HUES64 (cell line): Measurements from ENCODE around the gene IPMK. TPM values are rescaled to one million over a fixed set of nuclear protein-coding genes. Genes with fewer than 3 reads are reported as not detected.

Experiments used
- H3K27ac ChIP-seq: 2 replicates; pipeline ENCODE4 v1.7.0; 2013; ENCODE audit warnings: low read depth, low read length, inconsistent platforms
- H3K27me3 ChIP-seq: 2 replicates; pipeline ENCODE4 v1.6.1; 2013; ENCODE audit warnings: mild to moderate bottlenecking, low read length; ENCODE audit not compliant: insufficient read depth
- H3K36me3 ChIP-seq: 2 replicates; pipeline ENCODE4 v1.6.1; 2013; ENCODE audit warnings: mild to moderate bottlenecking, low read length; ENCODE audit not compliant: insufficient read depth
- H3K4me1 ChIP-seq: 2 replicates; pipeline ENCODE4 v1.6.1; 2013; ENCODE audit warnings: mild to moderate bottlenecking, low read length, moderate library complexity; ENCODE audit not compliant: insufficient read depth
- H3K4me3 ChIP-seq: 2 replicates; pipeline ENCODE4 v1.5.1; 2013; ENCODE audit warnings: mild to moderate bottlenecking, low read length, moderate library complexity
- H3K9ac ChIP-seq: 2 replicates; pipeline ENCODE4 v1.6.1; 2013; ENCODE audit warnings: mild to moderate bottlenecking, low read depth, low read length
- H3K9me3 ChIP-seq: 2 replicates; pipeline ENCODE4 v1.6.1; 2013; ENCODE audit warnings: low read depth, low read length; ENCODE audit not compliant: insufficient read depth
- WGBS: fragments of 150-250, 120-280 bp; methylation state at CpG from one replicate; pipeline ENCODE4 v1.1.7; 2013; ENCODE audit warnings: missing lambda C conversion rate; 5-methylcytosine and 5-hydroxymethylcytosine counted together
- polyA plus RNA-seq, 2 experiments: library from polyadenylated mRNA; stranded (reverse); fragments of 50-300 nt; gene quantifications; one replicate each; pipeline ENCODE4 v1.2.3, GENCODE V29; 2013

The IPMK gene
- 6.8 TPM for polyA plus RNA-seq (2013, experiment 1 of 2)
- 6.5 TPM for polyA plus RNA-seq (2013, experiment 2 of 2)

GRCh38 chr10:58267713-58268453 lies at the start of gene IPMK:
TSS of gene IPMK (minus strand) at chr10:58267894. CDS start at chr10:58267611, 283 bp downstream.
- H3K4me1 ChIP-seq: peaks cover 33% of the 10 kb centered on the region

GRCh38 chr10:58316874-58317273 lies 49.2 kb upstream of the IPMK start:
- Histone ChIP-seq H3K27me3 (no peaks in the 10 kb centered on the region), H3K9me3 (no peaks in the 10 kb centered on the region), H3K9ac (no peak overlapping the region), H3K4me3 (no peak overlapping the region), H3K27ac (no peak overlapping the region), H3K4me1 (no peaks in the 10 kb centered on the region), H3K36me3 (no peaks in the 10 kb centered on the region)

More at GRCh38 chr10:58267713-58268453, at the start of gene IPMK:
- Histone ChIP-seq H3K9ac (peak within 1 kb of the TSS; percentile 62), H3K4me3 (peak within 1 kb of the TSS; percentile 79), H3K36me3 (no peaks in the 10 kb centered on the region), H3K27ac (peak within 1 kb of the TSS; percentile 53; the same call in 1 of the 2 replicates), H3K27me3 (peaks cover 7% of the 10 kb centered on the region; the same call in 1 of the 2 replicates), H3K9me3 (no peaks in the 10 kb centered on the region)
- WGBS: under 1% methylated on average over 76 of the region's 76 CpGs

- Histone ChIP-seq H3K27ac (no peak overlapping the region), H3K4me3 (no peak overlapping the region), H3K9ac (no peak overlapping the region), H3K9me3 (no peaks in the 10 kb centered on the region), H3K4me1 (no peaks in the 10 kb centered on the region), H3K27me3 (no peaks in the 10 kb centered on the region), H3K36me3 (no peaks in the 10 kb centered on the region)
Observed at GRCh38 chr10:58311026-58311425, 43.3 kb upstream of the IPMK start.

GRCh38 chr10:58307676-58308075 lies 40.0 kb upstream of the IPMK start:
- no peak overlapping the region for H3K4me3 ChIP-seq
- H3K27me3 ChIP-seq: no peaks in the 10 kb centered on the region
- 89% methylated on average over 3 of the region's 3 CpGs for WGBS
- H3K9ac ChIP-seq: no peak overlapping the region
- no peaks in the 10 kb centered on the region; the same call in 1 of the 2 replicates for H3K4me1 ChIP-seq
- no peak overlapping the region for H3K27ac ChIP-seq
- no peaks in the 10 kb centered on the region for H3K36me3 ChIP-seq
- H3K9me3 ChIP-seq: no peaks in the 10 kb centered on the region

- H3K27ac ChIP-seq: no peak overlapping the region
- H3K9ac ChIP-seq: no peak overlapping the region
- no peaks in the 10 kb centered on the region for H3K36me3 ChIP-seq
- H3K4me1 ChIP-seq: no peaks in the 10 kb centered on the region; the same call in 1 of the 2 replicates
- no peak overlapping the region for H3K4me3 ChIP-seq
- H3K9me3 ChIP-seq: no peaks in the 10 kb centered on the region
- 81% methylated on average over 3 of the region's 4 CpGs for WGBS
- no peaks in the 10 kb centered on the region for H3K27me3 ChIP-seq
Observed at GRCh38 chr10:58305821-58306220, 38.1 kb upstream of the IPMK start.

GRCh38 chr10:58304099-58304633 lies 36.5 kb upstream of the IPMK start:
- Histone ChIP-seq H3K9ac (no peak overlapping the region), H3K27me3 (no peaks in the 10 kb centered on the region), H3K9me3 (no peaks in the 10 kb centered on the region), H3K36me3 (no peaks in the 10 kb centered on the region), H3K27ac (no peak overlapping the region), H3K4me3 (no peak overlapping the region), H3K4me1 (no peaks in the 10 kb centered on the region; the same call in 1 of the 2 replicates)
- 88% methylated on average over 3 of the region's 3 CpGs for WGBS

GRCh38 chr10:58302254-58302653 lies 34.6 kb upstream of the IPMK start:
- 94% methylated on average over 2 of the region's 2 CpGs for WGBS
- H3K4me3 ChIP-seq: no peak overlapping the region
- H3K4me1 ChIP-seq: no peaks in the 10 kb centered on the region; the same call in 1 of the 2 replicates
- H3K27ac ChIP-seq: no peak overlapping the region
- H3K9me3 ChIP-seq: no peaks in the 10 kb centered on the region
- H3K9ac ChIP-seq: no peak overlapping the region
- H3K36me3 ChIP-seq: no peaks in the 10 kb centered on the region
- H3K27me3 ChIP-seq: no peaks in the 10 kb centered on the region

GRCh38 chr10:58300676-58301075 lies 33.0 kb upstream of the IPMK start:
- Histone ChIP-seq H3K9me3 (no peaks in the 10 kb centered on the region), H3K4me1 (no peaks in the 10 kb centered on the region; the same call in 1 of the 2 replicates), H3K27ac (no peak overlapping the region), H3K9ac (no peak overlapping the region), H3K36me3 (no peaks in the 10 kb centered on the region), H3K4me3 (no peak overlapping the region), H3K27me3 (no peaks in the 10 kb centered on the region)

GRCh38 chr10:58299580-58299979 lies 31.9 kb upstream of the IPMK start:
- 24% methylated on average over 4 of the region's 4 CpGs for whole genome bisulfite sequencing
- Histone ChIP-seq H3K9me3 (no peaks in the 10 kb centered on the region), H3K9ac (no peak overlapping the region), H3K4me3 (no peak overlapping the region), H3K27ac (no peak overlapping the region), H3K4me1 (no peaks in the 10 kb centered on the region; the same call in 1 of the 2 replicates), H3K27me3 (no peaks in the 10 kb centered on the region), H3K36me3 (no peaks in the 10 kb centered on the region)

- H3K36me3 ChIP-seq: 0 out of 2 replicates have a peak, but pooled peaks cover 4% of the 10 kb centered on the region
Observed at GRCh38 chr10:58293989-58294388, 26.3 kb upstream of the IPMK start.

GRCh38 chr10:58291538-58292174 lies 24.0 kb upstream of the IPMK start:
- H3K27ac ChIP-seq: no peak overlapping the region
- peaks cover 8% of the 10 kb centered on the region; the same call in 1 of the 2 replicates for H3K36me3 ChIP-seq
- H3K27me3 ChIP-seq: no peaks in the 10 kb centered on the region
- no peak overlapping the region for H3K9ac ChIP-seq
- H3K4me1 ChIP-seq: no peaks in the 10 kb centered on the region
- no peak overlapping the region for H3K4me3 ChIP-seq
- 90% methylated on average over 4 of the region's 5 CpGs for WGBS
- H3K9me3 ChIP-seq: no peaks in the 10 kb centered on the region

More at GRCh38 chr10:58293989-58294388, 26.3 kb upstream of the IPMK start:
- no peaks in the 10 kb centered on the region for H3K27me3 ChIP-seq
- H3K9ac ChIP-seq: no peak overlapping the region
- H3K4me1 ChIP-seq: no peaks in the 10 kb centered on the region
- no peak overlapping the region for H3K27ac ChIP-seq
- no peak overlapping the region for H3K4me3 ChIP-seq
- 97% methylated on average over 5 of the region's 5 CpGs for WGBS
- no peaks in the 10 kb centered on the region for H3K9me3 ChIP-seq
